ENCODE data around the gene PIEZO1. TPM values are rescaled to one million over a fixed set of nuclear protein-coding genes. Genes with fewer than 3 reads are reported as not detected.
A peak's percentile ranks its signal among the peaks of the same experiment; 100 is the strongest.

PIEZO1 gene
- total and polyA plus RNA-seq, 9 of the 15 experiments (the other 6 are each of a cell fraction or from before 2014, with no cell fraction given) = 3.6 to 432 (median 131) TPM

GRCh38 chr16:88737298-88738150 is 47.5 kb downstream of the PIEZO1 start (continued):
- peak; percentile 86 for TF ChIP-seq ZNF511 (CRISPR knock-in tag; IDR thresholded peaks at IDR 0.05)
- no peak for TF ChIP-seq ETV6 (IDR thresholded peaks at IDR 0.05; ENCODE audit: borderline replicate concordance in 1 of 2, low read depth in 2 of 2, low read length in 1 of 2)
- TF ChIP-seq ETV6 (CRISPR knock-in tag; IDR thresholded peaks at IDR 0.05; ENCODE audit: borderline replicate concordance) = no peak
- TF ChIP-seq, protein P1, sequence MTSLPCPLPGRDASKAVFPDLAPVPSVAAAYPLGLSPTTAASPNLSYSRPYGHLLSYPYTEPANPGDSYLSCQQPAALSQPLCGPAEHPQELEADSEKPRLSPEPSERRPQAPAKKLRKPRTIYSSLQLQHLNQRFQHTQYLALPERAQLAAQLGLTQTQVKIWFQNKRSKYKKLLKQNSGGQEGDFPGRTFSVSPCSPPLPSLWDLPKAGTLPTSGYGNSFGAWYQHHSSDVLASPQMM (CRISPR knock-in tag; IDR thresholded peaks at IDR 0.05) = no peak
- TF ChIP-seq PHF8 (IDR thresholded peaks at IDR 0.05; ENCODE audit: borderline replicate concordance, low read length) = no peak
- no peak for TF ChIP-seq ILF3 (IDR thresholded peaks at IDR 0.05; ENCODE audit: borderline replicate concordance)
- TF ChIP-seq, protein P2, sequence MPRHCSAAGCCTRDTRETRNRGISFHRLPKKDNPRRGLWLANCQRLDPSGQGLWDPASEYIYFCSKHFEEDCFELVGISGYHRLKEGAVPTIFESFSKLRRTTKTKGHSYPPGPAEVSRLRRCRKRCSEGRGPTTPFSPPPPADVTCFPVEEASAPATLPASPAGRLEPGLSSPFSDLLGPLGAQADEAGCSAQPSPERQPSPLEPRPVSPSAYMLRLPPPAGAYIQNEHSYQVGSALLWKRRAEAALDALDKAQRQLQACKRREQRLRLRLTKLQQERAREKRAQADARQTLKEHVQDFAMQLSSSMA (CRISPR knock-in tag; IDR thresholded peaks at IDR 0.05) = no peak
- no peak for TF ChIP-seq HDAC6 (IDR thresholded peaks at IDR 0.05; ENCODE audit: low read depth, low read length)
- TF ChIP-seq BRF2 (IDR thresholded peaks at IDR 0.05; ENCODE audit: borderline replicate concordance, insufficient read depth, insufficient read length) = no peak
- no peak for TF ChIP-seq FOXK2 (conservative IDR thresholded peaks at IDR 0.05 in 1 of 2, IDR thresholded peaks at IDR 0.05 in 1 of 2; ENCODE audit: low read depth in 2 of 2)
- no peak for TF ChIP-seq CEBPB (tag; IDR thresholded peaks at IDR 0.05)
- no peak for TF ChIP-seq MIER1 (IDR thresholded peaks at IDR 0.05; ENCODE audit: low read depth)
- TF ChIP-seq ELF1 (tag; IDR thresholded peaks at IDR 0.05) = no peak
- no peak for TF ChIP-seq TEAD2 (tag; IDR thresholded peaks at IDR 0.05)
- peak; percentile 84; the same call in 1 of the 2 replicates for TF ChIP-seq AFF4 (CRISPR knock-in tag; IDR thresholded peaks at IDR 0.05)
- peak in 1 of 2 experiments; percentile 82; a peak in 2 of 4 replicates for TF ChIP-seq NONO (IDR thresholded peaks at IDR 0.05; ENCODE audit: low read depth in 2 of 2, low read length in 1 of 2)
- TF ChIP-seq PCBP2 (IDR thresholded peaks at IDR 0.05; ENCODE audit: low read depth, low read length, poor library complexity, severe bottlenecking) = no peak
- no peak for TF ChIP-seq ZNF324 (CRISPR knock-in tag; IDR thresholded peaks at IDR 0.05)
- TF ChIP-seq ZC3H11A (IDR thresholded peaks at IDR 0.05; ENCODE audit: low read depth, low read length) = no peak
- TF ChIP-seq ZNF431 (CRISPR knock-in tag; IDR thresholded peaks at IDR 0.05) = no peak
- no peak for TF ChIP-seq BRD9 (IDR thresholded peaks at IDR 0.05; ENCODE audit: low read depth, partially characterized antibody)
